ENCODE data around the gene AADAC. TPM values are rescaled to one million over a fixed set of nuclear protein-coding genes. Genes with fewer than 3 reads are reported as not detected.
"Not testable (repeated sequence)": the region's sequence is repeated elsewhere in the genome, so short reads cannot be mapped to it uniquely, and the experiment has no call there.

AADAC gene
- total RNA-seq, 1 donor from 2014 or later, result not detected

DNA sequence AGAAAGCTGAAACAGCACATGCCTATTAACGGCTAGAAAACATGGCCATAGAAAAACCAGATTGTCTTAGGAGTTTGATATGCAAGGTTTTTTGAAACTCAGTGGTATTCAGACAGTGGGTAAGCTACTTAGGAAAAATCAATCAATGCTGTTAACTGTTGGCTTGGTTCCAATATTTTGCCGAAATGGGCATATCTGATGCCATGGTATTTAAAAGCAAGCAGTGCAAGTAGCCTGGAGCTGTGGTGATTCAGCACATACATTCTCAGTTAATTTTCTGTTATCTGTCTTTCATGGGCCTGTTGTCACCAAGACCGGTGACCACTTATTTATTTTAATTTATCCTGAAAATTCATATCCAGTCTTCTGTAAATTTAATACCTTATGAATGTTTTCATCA lies 42.2 kb downstream of the AADAC start:
- DNase-seq (ENCODE audit: low read depth, low spot score), result no peak

DNA sequence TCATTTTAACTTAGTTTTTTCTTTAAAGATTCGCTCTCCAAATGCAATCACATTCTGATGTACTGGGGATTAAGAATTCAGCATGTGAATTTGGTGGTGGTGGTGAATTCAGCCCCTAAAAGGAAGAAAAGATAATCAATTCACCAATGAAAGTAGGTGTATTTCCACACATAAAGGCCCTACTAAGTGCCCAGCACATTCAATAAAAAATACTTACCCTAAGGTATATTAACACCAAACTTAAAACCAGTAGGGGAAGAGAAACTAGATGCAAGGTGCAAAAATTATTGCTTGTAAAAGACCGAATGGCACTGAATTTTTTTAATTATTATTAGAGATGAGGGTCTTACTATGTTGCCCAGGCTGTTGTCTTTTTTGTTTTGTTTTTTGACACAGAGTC lies 42.7 kb downstream of the AADAC start:
- DNase-seq (ENCODE audit: low read depth, low spot score), result no peak

DNA sequence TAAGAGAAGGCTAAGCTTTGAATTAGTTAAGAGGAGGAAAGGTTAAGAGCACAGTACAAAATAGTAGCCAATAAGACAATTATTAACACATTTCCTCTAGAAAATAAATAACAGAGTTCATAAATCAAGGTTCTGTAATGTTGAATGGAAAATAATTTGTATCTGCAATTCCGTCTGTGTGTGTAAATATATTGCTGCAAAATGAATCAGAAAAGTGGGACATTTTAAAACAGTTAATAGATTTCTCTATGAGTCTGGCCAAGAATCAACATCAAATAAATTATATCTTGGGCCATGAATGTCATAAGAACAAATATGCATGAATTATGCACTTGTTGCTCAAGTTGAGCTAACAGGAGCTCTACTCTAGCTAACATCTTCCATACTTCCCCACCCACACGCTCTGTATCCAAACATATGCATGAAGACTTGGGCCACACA lies 45.3 kb downstream of the AADAC start:
- no peak for DNase-seq (ENCODE audit: low read depth, low spot score)

DNA sequence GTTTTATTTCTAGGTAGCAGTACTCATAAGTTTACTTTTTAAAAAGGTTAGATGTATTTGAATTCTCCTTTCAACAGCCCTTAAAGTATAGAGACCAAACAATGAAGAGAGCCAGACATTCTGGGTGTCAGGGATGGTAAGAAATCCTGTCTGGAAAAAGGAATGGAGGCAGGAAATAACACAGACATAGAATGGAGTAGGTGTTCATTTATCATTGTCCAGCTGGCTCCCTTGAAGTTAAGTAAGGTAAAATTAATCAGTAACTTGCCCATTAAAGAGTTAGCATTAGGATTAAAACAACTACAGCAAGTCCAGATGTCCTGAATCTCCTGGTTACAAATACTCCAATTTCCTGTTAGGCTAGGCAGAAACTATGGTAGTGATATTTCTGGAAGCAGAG lies 46.0 kb downstream of the AADAC start:
- no peak for DNase-seq (ENCODE audit: low read depth, low spot score)

DNA sequence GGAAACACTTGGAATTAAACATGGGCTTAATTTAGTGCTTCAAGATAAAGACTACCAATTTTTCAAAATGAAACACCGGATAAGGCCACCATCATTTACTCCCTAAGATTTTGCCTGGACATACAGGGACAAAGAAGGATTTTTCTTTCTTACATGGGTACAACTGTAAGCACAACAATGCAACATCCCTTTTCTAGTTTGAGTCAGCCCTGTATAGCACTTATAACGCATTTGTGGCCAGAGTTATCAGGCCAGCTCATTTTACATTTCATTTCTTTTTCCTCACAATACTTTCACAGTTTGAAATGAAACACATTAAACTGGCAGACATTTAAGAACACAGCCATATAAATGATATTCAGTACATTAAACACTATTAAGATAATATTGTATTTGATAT lies 49.7 kb downstream of the AADAC start:
- no peak for DNase-seq (ENCODE audit: low read depth, low spot score)

DNA sequence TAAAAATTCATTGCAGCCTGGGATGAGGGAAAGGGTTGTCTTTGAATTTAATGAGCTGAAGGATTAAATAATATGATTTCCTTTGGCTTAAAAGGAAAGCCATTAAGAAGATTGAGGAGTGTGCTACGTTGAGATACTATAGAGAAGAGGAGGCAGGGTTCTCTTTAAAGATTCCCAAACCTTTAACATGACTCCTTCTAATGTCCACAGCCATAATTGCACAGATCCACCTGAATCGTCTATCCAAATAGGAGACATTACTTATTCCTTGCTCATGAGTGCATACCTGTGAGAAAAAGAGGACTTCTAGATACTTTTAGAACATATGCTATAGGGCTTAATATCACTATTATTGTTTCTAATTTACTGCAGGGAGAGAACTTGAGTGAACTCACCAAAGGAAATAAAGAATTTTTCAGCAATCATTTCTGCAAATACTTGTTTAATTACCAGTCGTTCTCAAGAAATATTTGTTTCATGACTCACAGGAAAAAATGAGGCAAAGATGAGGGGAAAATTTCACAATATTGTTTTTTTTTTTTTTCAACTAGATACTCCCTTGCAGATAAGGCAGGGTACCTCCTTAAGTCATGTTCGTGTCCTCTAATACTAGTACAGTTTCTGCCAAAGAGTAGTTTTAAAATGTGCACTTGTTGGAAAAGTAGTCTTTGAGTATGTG lies 50.6 kb downstream of the AADAC start:
- DNase-seq (ENCODE audit: low read depth, low spot score), result peak; percentile 30

DNA sequence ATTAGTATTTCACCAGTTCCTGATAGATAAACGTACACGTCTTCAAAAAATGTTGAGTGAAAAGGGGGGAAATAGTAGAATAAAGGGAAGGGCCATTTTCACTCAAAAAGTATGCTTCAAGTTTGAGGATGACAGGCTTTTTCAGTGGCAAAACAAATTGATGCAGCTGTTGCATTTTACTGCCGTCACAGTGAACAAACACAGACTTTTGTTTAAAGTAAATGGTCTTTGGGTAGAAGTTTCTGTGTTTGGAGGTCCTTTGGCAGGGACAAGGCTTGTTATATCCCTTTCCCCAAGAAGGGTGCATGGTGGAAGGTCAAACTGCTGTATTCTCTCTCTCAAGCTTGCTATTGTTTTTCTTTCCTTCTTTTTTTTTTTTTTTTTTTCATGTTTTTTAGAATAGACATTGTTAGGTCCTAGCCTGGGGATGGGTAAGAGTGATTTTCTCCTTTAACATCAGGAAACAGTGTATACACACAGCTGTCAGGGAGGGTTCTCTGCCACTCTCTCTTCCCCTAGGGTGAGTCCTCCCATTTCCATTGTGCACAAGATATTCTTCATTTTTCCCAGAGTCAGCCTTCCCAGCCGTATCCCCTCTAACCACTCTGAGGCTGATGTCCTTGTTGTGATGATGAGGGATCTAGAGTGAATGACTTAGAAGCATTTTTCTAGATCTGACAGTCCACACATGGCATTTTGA lies 52.9 kb downstream of the AADAC start:
- DNase-seq (ENCODE audit: low read depth, low spot score), result no peak

DNA sequence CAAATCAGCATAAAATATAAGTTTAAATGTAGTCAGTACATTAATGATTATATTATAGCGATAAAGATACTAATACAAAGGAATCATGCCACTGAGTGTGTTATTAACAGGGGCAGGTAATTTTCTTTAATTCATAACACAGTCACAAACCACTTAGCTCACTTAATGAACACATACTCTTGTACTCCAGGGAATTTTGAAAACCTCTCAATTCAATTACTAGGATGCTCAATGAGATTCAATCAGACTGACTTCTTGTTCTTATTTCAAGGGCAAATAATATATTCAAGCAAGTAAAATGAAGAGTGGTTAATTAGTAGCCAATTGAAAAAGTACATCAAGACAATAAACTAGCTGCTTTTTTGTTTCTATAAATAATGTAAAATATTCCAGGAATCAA lies 53.8 kb downstream of the AADAC start:
- DNase-seq (ENCODE audit: low read depth, low spot score), result no peak

DNA sequence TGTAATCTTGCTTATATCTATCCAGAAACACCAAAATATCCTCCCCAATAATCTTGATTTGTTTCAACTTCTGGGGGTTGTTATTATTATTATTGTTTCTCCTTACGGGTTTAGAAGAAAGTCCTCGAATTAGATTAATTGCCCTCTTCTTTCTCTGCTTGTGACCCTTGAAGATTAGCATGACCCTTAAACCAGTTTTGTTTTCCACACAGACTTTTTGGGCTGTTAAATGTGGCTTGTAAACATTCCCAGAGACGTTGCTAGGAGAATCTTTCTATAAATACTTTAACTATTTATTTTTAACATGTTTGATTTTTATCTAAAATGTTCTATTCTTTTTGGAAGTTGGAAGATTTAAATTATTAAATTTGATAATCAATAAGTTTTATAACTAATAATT lies 55.3 kb downstream of the AADAC start:
- no peak for DNase-seq (ENCODE audit: low read depth, low spot score)

DNA sequence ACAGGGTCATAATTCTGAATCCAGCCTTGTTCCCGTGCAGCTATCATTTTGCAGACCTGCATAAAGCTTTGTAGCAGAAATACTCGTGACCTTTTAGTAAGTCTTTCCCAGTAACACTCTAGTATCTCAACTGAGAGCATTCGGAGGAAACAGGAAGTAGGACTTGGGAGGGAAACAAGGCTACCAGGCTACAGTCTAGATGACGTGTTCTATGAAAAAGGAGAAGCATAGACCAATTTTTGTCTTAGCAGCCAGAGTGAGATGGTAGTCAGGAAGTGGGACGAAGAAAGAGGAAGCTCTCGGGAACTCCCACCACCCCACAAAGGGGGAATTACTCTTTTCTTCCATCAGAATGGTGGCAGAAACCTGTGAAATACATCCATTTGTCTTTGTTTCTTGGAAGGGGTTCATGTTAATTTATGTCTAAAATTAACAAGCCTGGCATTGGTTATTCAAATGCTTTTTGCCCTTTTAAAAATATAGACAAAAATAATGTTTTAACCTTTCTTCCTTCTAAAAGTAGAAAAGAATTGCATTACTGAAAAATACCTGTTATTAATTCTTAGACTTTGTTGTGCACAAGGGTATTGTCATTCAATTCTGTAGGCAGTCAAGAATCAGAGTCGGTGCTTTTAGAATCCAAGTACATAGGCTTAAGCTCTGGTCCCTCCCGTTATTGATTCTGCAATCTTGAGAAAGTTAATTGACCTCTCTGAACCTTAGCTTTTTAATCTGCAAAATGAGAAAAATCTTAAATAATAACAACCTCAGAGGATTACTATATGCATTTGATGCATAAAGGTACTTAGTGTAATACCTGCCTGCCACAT lies 57.9 kb downstream of the AADAC start:
- peak; percentile 33 for DNase-seq (ENCODE audit: low read depth, low spot score)

DNA sequence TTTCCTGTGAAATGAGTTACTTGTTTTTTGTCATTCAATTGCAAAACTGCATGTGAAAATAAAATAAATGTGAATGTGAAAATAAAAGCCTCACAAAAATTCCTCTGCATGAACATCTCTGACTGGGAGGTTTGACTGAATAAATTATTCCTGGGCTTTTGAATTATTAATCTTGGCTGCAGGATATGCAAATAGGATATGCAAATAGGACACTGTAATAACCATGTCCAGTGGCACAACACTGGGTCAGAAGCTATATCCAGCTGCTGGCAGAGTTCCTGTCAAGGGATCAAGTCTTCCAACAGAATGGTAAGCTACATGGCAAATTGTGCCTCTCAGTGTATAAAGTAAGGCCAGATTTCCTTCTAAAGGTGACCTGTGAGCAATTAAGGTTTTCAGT lies 59.5 kb downstream of the AADAC start, which contains the start of gene SUCNR1:
Gene SUCNR1, plus strand, starts transcription at position 246 of the 400 bp plus-strand sequence. CDS start 6,250 bp downstream, outside the sequence.
- DNase-seq (ENCODE audit: low read depth, low spot score), result no peak

DNA sequence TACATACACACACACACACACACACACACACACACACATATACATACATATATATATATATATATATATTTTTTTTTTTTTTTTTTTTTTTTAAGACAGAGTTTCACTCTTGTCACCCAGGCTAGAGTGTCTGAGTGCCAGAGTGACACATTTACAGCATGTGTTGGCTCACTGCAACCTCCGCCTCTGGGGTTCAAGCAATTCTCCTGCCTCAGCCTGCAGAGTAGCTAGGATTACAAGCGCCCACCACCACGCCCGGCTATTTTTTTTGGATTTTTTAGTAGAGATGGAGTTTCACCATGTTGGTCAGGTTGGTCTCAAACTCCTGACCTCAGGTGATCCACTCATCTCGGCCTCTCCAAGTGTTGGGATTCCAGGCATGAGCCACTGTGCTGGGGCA lies 60.2 kb downstream of the AADAC start:
- not testable (repeated sequence) for DNase-seq (ENCODE audit: low read depth, low spot score)

DNA sequence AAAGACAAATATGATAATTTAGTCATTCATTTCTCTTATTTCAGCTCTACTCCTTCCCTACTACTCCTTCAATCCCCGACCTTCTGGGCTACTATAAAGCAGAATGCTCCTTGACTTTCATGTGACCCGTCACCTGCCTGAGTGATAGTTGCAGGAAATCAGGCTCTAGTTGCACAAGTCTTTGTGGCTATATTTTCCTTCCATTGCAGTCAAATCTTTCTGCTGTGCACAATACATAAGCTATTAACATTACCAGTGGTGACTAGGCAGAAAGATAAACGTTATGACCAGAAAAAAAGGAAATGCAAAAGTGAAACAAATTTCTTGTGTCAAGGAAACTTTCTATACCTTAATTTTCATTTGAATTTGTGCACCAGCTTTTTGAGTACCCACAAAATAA lies 61.8 kb downstream of the AADAC start:
- DNase-seq (ENCODE audit: low read depth, low spot score), result no peak

DNA sequence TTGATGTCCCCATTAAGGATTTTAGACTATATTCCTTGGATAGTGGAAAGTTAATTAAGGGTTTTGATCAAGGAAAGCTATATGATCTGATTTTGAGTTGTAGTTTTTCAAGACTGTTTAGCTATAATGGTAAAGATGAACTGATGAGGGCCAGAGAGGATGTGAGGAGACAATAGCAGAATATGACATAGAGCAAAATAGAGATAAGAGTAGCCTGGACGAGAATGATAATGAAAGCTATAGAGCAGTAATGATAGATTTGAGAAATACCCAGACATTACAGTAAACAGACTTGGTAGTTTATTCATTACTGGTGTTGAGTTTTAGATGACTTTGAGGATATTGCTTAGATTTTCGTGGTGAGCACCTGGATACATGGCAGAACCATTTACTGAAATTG lies 63.4 kb downstream of the AADAC start:
- no peak for DNase-seq (ENCODE audit: low read depth, low spot score)

Other genes with a start within 250 kb of the AADAC start
- not detected in 2 replicates for gene AADACL2, start 80.2 kb upstream of the AADAC start, total RNA-seq
- under 0.01 TPM in 1 of 2 replicates, not detected in the other for gene SUCNR1, start 59.5 kb downstream of the AADAC start, total RNA-seq

Measured in pulmonary artery endothelial cell (primary cell).